NCI-H82 treated with DMSO at 0.1 percent for 48 hours (cell line): ENCODE data around the gene KCNQ1.

Experiments used
- DNase-seq: peaks from one replicate; lab custom pipeline; 2025; ENCODE audit not compliant: unreplicated experiment; lab: John Stamatoyannopoulos, UW

Gene KCNQ1

DNA sequence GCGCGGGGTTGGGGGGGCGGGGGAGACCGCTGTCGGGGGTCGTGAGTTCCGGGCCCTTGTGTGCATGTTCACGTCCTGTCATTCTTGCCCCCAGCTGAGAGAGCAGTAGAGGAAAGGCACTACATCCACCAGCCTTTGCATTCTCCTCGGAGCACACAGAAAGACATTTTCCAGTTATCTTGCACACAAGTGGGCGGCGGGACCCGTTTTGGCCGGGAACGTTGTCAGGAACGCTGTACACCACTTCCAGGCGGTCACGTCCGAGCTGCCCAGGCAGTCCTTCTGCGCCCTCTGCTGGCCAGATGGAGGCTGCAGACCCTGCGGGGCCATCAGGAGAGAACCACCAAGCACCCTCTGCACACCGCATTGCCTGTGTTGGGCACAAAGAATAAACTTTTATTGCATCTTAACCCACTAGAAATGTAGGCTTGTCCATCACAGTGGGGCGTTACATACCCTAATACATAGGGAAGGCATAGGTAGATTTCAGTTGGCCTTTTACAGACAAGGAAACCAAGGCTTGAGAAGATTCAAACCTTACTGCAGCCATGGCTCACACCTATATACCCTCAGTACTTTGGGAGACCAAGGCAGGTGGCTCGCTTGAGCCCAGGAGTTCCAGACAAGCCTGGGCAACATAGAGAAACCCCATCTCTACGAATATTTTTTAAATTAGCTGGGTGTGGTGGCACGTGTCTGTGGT lies 443.6 kb downstream of the KCNQ1 start:
- DNase-seq = peak; percentile 31

DNA sequence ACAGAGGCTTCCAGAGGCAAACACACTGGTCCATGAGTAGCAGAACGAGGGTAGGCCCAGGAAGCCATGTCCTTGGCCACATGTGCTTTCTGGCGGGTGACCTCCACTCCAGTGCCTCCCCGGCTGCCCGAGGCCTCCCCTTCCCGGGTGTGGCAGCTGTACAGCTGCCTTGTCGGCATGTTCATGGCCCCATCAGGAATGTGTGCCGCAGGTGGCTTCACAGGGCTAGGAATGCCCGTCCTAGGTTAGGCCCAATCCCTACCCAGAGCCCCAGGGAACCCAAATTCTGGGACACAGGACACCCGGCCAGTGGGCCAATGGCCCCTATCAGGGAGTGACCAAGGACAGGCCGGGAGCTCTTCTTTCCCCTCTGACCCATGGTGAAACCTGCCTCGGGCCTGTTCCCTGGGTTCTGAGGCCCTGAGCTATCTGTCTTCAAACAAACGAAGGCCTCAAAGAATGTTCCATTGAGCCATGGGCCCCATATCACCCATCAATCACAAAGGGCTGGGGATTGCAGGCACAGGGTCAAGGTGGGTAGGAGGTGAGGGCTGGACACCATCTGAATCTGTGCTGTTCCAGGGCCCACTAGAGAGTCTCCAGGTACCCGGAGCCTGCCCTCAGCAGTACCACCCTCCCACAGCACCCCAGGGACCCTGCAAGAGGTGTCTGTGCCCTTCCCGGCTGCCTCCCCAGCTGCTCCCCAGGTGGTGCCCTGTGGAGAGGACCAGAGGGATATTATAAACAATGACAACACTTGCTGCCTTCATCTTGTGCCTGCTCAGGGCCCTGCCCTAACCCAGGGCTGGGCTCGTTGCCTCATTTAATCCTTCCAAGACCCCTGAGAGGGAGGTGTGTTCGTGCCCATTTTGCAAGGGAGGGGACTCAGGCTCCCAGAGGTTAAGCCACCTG lies 444.8 kb downstream of the KCNQ1 start:
- DNase-seq = no peak

DNA sequence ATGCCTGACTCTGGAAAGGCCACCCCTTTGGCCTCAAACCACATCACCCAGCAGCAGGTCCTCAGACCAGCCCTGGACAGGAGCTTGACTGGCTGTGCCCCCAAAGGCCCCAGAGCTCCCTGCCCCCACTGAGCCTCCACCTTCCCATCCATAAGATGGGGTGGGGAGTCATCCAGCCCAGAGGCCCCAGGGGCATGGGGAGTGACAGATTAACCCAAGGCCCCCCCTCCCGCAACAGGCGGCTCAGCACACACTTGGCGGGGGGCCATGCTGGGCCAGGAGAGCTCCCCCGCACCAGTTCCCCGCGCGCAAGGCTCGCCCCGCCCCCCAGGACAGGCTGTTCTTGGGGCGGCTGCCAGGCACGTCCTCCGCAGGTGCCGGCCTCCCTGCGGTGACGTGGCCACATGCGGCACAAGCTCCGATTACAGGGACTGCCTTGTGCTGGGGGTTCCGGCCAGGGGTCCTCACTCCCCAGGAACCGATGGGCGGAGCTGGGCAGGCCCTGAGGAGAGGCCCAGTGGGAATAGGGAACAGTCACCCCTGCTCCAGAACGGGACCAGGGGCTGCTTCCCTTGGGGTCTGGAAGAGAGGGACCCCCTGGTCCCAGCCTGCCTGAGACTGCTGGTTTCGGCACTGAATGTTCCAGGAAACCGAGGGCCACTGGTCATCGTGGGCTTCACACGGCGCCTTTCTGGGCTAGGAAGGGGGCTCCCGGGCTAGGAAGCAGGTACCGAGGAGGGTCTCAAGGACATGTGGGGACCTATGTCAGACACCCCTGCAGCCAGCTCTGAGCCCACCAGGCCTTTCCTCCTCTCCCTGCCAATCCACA lies 445.9 kb downstream of the KCNQ1 start:
- no peak for DNase-seq

DNA sequence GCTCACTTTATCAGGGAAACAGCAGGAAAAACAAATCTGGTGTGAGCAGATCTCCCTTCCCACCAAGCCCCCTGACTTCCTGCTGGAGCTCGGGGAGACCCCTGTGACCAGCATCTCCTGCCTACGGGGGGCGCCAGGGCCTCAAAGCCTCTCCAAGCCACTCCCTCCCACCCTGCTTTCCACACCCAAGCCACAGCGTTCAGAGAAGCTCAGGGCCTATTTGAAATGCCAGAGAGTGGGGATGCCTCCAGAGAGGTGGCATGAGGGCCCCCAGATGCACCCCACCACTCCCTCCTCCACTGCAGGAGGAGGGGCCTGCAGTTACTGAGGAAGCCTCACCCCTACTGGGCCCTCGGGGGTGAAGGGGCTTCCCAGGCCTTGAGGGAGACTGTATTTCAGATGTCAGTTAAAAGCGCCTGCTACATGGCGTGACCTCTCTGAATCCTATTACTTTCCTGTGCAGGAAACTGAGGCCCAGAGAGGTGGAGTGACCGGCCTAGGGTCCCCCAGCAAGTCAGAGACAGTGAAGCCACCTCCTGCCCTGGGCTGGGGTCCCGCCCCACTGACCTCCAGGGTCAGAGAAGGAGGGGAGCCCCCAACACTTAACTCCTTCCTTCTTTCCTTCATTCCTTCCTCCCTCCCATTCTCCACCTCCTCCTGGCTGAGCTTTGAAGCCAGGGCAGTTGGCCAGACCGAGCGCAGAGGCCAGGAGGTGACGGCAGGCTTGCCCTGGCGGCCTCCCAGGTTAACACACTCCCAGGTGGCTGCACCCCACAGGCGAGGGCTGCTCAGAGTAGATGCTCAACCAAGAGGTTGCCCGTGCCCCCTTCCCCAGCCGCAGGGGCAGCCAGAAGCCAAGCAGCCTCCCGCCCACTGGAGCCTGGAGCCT lies 446.8 kb downstream of the KCNQ1 start:
- no peak for DNase-seq

DNA sequence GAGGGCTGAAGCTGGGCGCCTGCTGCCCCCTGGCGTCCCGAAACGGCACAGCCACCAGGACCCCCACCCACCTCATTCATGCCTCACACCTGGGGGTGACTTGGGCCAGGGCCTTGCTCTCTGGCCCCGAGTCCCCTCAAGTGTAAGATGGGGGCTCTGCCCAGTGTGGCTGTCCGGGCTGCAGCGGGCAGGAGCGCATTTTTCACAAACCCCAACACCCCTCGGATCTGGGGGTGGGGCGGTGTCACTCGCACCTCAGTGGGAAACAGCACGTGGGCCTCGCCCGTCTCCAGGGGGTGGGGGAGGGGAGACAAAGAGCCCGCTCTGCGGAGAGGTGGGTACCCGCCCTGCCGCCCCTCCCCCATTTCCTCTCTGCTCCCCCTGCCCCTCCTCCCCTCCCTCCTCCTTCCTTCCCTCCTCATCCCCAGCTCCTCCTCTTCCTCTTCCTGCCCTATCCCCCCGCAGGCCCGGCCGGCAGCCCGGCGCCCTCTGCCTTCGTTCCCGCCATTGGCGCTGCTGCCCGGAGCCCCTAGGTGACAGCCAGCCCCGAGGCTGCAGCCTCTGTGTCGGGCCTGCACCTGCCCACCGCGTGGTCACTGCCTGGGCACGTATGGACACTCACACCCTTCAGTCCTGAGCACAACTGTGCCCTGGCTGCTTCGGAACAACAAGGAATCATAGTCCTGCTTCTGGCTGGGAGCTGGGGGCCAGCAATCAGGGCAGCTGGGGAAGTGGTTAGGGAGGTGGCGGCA lies 447.6 kb downstream of the KCNQ1 start:
- peak; percentile 1 for DNase-seq

DNA sequence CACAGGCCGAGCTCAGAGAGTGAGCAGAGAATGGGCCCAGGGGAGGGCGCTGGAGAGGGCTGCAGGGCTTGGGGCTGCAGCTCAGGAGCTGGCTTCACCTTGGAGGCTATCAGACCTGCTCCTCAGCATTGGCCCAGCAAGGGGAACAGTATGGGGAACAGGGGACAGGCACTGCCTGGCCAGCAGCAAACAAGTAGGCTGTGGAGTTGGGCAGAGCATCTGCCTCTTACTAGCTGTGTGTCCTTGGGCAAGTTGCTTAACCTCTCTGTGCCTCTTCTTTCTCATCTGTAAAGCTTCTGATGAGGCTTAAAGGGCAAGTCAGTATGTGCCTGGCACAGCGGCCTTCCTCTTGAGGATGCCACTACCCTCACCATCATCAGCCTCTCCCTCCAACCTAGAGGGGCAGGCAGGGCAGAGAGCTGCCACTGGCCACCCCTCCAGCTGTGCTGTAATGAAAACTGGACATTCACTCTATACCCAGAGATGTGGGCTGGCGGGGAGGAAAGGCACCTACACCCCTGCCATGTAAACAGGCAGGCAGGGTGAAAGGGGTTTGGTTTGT lies 448.2 kb downstream of the KCNQ1 start:
- no peak for DNase-seq

DNA sequence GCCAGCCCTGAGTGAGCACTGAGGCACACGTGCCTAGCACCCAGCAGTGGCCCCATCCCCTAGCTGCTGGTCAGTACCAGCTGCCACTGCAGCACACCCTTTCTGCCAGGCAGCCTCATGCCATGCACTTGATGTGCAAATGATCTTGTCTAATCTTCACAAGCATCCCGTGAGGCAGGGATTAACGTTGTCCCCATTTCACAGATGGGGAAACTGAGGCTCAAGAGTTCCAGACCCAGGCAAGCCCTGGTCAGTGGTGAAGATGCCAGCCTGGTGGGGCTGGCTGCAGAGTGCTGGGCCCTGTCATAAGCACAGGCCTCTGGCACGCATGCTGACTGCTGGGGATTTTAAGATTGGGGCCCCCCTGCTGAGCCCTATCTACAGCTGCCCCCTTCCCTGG lies 449.1 kb downstream of the KCNQ1 start:
- DNase-seq = no peak

DNA sequence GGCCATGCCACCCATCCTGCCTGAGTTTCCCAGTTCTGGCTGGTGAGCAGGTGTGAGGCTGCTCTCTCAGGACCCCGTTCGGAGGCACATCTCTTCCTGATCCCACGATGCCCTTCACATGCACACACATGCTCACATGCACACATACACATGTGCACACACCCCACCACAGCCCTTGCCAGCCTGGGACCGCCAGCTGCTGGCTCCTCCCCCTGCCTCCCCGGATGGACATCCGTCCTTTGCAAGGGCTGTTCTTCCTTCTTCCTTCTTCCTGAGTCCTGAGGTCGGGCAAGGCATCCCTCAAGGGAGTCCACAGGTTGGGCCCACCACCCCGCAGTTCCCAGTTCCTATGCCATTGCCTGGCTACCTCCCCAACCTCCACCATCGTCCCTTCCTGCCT lies 451.2 kb downstream of the KCNQ1 start:
- no peak for DNase-seq

DNA sequence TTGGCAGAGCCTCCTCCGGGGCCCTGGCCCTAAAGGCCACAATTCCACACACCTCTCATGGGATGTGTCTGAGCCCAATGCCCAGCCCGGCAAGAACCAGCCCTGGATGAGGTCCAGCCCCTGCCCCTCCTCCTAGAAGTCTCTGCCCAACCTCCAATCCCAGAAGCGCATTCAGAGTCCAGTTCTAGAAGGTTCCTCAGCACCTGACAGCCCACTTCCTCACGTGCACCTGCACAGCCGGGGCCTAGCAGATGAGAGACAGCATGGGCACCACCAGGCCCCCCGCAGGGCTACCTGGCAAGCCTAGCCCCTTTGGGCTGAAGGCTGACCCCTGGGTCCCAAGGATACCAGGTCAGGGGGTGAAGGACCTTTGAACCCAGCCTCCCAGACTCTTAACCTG lies 452.2 kb downstream of the KCNQ1 start:
- no peak for DNase-seq

DNA sequence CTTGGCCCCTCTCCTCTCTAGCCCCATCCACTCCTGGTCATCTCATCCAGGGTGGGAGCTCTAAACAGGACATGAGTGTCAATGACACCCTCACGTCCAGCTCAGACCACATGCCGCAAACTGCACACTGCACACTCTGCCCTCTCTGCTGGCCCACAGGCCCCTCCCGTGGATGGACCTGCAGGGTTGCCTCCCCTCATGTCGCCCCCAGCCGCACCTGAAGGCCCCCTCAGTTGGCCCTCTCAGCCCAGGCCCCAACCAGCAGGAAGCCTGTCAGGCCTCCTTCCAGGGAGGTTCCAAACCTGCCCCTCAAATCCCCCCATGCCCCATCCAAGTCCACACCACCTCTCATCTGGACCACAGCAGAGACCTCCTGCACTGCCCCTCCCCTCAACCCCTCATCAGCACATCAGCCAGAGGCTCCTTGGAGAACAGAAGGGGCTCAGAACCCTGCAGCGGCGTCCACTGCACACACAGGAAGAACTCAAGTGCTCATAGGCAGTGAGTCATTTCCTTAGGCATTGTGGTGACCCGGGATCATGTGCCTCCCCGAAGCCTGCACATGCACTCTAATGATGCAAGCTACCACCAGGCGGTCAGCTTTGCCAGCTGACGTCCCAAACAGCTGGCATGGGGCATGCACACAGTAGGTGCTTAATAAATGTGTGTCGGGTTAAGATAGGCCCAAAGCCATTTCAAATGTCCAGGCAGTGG lies 453.7 kb downstream of the KCNQ1 start:
- no peak for DNase-seq
